ENCODE data around the gene NAA16.
A peak's percentile ranks its signal among the peaks of the same experiment; 100 is the strongest.
"Not testable (repeated sequence)": the region's sequence is repeated elsewhere in the genome, so short reads cannot be mapped to it uniquely, and the experiment has no call there.

The NAA16 gene

DNA sequence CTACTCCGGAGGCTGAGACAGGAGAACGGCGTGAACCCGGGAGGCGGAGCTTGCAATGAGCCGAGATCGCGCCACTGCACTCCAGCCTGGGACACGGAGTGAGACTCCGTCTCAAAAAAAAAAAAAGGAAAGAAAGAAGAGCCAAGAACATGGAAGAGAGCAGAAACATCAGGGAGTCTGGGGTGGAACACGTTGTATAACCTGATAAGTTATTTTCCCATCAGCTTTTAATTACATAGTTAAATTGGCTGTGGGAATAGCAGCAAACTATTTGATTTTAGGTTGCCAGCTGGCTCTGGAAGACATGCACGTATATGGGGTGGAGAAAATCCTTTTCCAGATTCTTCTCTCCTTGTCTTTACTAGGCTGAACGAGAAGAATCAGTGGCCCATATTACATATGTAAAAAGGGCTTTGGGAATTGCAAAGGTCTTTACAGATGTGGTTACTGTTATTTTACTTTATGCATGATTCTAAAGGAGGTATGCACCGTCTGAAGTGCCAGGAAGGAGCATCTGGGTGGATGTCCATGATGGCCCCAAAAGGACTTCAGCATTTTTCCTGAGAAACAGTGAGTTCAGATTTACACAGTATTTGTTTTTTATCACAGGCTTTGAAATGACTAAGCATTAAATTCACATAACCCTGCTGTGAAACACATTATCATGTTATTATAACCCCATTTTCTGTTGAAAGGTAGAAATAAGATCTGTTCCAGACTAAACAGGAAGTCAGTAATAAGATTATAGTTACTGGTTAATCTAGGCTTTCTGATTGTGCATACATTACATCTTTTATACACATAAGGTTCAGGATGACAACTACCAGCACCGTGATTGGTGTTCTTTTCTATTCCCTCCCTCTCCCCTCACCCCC, 4.6 kb upstream of the NAA16 start:
- DNase-seq = no peak

DNA sequence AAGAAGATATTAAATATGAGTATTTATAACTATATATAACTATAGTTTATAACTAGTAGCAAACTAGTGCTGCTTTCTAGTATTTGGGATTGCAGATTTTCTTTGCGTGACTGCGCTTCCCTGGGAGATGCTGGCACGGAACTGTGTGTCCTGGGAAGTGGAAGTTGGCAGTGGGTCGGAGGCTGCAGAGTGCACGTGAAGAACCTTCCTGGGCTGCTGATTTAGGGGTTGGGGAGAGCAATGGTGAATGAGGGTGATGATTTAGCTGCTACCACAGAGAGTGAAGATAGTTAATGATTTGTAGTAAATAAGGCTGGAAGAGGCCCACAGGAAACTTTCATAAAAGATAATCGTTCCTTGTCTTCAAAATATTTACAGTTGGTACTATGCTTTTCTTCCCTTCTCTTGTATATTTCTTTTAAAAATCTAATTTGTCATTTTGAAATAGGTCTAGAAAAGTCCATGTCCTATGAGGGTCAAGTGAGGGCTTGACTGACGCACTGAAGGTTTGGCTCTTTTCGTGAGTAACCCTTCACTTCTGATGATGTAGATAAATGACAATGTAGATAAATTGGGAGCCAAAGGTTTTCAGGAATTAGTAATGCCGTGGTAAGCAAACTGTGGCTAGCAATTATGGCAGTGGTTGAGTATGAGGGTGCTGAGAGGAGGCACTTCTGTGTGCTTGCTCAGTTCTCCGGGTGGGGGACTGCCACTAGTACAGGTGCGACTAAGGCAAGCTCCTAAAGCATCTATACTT, 3.0 kb upstream of the NAA16 start:
- no peak for DNase-seq

DNA sequence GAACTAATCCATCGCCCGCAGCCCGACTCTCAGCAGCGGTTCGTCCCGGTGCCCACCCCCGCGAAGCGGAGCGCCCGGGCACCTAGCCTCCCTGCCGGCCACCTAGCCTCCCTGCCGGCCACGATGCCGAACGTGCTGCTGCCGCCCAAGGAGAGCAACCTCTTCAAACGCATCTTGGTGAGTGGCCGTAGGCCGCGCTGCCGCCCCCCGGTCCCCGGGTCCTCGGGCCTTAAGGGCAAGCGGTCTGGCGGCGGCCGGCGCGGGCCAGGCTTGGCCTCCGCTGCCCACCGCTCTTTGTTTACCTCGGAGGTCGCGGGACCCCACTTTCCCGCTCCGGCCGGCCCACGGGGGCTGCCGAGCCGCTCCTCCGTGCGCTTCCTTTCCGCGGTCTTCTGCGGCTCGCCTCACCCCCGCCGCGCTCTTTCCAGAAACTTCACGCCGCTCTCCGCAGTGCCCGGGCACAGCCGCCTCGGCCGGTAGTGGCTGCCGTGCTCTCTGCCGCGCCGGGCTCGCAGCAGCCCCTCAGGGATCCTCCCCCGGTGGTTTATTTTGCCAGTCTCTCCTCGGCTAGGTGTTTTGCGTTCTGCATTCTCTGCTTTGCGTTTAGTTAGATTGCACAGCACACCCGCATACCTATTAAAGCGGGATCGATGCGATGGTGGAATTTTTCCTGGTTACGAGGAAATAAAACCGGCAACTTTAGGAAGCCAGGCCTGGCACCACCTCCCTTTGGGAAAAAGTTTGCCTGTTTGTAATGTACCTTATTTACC, 524 bp downstream of the NAA16 start:
- DNase-seq = peak; percentile 54

DNA sequence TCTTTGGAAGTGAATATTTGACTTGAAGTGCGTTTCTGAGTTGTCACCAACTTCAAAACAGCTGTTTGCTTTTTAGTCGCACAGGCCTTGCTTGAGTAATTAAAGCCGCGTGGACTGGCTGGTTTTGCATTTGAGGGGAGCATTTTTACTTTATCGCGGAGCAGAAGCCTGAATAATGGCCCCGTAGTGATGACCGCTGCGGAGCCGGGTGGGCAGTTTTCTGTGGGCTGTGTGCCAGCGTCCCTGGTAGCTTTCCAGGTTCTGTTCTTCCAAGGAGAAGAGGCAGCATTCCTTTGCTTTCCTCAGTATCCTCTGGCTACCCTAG, 1.1 kb downstream of the NAA16 start:
- peak; percentile 47 for DNase-seq

DNA sequence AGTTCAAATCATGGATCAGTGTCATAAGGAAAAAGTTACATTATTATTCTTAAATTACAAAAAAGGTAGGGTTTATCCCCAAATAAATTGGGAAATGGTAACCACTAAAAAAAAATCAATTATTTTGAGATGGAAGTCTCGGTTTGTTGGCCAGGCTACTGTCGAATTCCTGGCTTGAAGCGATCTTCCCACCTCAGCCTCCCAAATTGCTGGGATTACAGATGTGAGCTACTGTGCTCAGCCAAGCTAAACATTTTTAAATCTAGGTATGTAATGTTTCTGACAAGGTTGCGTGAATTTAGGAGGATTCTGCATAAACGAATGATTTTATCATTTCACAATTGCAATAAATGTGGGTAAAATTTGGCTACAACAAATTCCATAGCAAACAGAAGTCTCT, 2.0 kb downstream of the NAA16 start:
- no peak for DNase-seq

DNA sequence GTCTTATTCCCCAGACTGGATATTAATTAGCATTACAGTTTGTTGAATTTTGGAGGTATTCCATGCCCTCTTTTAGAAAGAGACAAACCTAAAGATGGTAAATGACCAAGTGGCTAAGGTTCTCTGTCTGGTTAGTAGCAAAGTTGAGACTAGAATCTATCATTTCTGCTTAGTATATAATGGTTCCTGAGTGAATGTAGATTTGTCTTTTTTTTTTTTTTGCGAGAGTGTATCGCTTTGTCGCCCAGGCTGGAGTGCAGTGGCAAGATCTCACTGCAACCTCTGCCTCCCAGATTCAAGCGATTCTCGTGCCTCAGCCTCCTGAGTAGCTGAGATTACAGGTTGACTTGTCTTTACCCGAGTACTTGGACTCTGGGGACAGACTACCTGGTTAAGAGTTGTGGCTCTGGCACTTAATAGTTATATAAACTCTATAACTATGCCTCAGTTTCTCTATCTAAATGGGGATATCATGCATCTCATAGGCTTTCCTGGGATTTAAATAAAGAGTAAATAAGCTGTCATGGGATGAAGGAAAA, 2.7 kb downstream of the NAA16 start:
- no peak for DNase-seq

DNA sequence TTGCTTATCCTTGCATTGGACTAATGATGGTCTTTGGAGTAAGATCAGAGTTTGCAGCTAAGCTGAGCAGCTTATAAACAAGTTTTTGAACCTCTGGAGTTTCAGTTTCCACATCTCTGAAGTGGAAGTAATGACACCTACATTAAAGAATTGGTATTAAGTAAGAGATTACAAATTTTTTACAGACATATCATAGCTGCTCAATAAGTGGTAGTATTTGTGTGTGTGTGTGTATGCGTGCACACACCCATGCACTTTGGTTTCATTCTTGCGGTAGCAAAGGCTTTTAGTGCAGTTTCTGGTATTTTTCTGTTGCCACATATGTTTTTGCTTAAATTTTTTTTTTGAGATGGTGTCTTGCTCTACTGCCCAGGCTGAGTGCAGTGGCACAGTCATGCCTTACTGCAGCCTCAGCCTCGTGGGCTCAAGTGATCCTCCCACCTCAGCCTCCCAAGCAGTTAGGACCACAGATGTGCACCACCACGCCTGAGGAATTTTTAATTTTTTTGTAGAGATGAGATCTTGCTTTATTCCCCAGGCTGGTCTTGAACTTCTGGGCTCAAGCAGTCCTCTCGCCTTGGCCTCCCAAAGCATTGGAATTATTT, 4.5 kb downstream of the NAA16 start:
- DNase-seq = peak; percentile 65

DNA sequence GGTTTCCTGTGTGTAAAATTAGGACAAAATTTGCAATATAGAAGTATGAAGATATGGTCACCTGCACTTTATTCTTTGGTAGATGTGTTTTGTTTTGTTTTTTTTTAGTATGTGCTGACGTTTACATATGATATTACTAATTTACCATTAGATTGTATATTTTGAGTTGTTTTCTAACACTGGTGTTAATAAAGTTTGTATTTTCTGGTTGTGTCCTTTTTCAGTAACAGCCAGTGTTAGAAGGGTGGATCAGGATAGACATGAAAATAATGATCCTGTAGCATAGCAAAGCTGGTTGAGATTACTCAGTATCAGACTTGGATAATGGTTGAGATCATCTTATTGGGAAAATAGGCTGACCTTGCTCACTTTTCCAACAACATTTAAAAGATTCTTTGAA, 6.2 kb downstream of the NAA16 start:
- no peak for DNase-seq

DNA sequence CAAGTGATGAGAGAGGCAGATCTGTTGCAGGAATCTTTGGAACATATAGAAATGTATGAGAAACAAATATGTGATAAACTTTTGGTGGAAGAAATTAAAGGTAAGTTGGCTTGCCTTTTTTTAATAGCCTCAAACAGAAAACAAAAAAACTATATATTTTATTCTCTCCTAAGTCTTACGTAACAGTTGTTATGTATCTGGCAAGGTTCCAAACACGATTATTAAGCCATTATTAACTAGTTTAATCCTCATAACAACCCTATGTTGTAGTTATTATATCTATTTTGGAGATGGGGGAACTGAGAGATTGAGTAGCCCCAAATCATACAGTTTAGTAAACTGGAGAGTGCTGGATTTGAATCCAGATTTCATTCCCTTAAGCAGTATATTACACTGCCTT, 14.7 kb downstream of the NAA16 start:
- no peak for DNase-seq

DNA sequence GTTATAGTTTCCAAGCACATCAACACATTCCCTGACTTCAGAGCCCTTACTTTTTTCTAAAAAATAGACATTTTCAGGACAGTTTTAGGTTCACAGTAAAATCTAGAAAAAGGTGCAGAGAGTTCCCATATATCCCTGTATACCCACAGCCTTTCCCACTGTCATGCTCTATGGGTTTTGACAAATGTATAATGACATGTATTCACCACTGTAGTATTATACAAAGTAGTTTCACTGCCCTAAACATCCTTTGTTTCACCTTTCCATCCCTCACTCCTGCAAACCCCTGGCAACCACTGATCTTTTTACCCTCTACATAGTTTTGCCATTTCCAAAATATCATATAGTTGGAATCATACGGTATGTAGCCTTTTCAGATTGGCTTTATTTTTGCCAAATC, 15.6 kb downstream of the NAA16 start:
- no peak for DNase-seq

DNA sequence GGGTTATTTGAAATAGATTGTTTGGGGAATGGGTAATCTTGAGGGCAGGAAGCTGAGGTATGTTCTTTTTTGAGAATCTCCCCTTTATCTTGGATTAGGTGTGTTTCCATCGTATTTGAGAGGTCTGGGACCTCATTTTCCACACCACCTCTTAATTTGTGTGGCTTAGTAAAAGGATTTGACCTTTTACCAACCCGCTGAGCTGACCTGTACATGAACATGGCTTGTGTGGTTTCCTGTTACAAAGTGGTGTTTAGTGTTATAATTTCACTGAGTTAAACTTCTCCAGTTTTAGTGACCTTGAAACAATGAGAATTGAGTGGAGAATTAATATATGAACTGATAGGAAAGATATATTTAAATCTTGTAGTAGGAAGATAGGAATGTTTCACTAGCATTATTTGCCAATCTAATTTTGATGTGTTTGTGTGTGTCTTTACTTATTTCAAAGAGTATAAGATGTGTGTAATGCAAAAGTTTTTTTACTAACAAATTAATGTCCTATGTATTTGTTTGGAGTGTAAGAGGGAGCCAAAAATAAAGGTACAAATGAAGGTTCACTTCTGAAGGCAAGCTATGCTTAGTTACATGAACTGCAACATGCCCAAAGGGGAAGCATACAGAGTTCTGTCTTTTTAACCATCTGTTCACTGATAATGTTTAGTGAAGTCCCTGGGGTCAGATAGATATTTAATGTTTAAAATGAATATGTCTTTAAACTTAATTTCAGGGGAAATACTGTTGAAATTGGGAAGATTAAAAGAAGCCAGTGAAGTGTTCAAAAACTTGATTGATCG, 17.1 kb downstream of the NAA16 start:
- no peak for DNase-seq

DNA sequence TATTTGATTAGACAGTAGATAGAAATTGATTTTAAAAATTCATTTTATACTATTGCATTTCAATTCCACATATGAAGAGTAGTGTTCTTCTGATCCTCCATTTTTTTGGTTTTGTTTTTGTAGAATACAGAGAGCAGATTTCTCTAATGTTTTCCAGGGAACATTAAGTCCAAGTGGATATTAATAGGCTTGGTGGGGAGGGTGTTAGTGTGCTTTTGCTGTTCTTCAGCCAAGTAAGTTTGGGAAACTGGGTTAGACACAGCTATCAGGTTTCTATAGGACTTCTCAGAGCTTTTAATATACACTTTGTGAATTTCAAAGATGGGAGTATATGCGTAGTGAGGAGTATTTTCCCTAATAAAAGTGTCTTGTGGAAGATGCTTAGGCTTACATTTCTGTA, 21.8 kb downstream of the NAA16 start:
- DNase-seq = no peak

DNA sequence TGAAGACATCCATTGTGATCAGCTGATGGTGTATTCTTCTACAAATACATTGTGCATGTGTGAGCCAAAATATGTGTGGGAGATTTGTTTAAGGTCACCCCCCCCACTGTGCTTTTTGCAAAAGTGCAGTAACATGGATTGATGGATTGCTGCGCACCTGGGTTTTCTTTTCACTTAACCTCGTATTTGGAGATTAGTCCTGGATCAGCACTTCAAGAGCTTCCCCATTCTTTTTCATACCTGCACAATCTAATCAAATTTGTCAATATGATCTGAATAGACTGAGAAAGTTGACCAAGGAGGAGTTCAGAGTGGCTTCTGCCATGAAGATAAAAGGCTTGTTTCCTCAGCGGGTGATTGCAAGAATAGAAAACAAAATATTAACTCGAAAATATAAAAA, 23.7 kb downstream of the NAA16 start:
- DNase-seq = no peak

DNA sequence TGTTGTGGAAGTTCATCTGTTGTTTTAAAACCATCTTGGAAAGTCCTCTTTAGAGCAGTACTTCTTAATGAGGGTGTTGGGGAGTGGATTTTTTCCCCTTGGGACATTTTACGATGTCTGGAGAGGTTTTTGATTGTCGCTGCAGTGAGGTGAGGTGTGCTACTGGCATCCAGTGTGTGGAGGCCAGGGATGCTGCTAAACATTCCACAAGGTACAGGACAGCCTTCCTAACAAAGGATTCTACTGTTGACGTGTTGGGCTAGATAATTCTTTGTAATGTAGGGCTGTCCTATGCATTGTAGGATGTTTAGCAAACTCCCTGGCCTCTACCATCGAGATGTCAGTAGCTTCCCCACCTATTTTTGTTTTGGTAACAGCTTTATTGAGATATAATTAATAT, 33.3 kb downstream of the NAA16 start:
- no peak for DNase-seq

DNA sequence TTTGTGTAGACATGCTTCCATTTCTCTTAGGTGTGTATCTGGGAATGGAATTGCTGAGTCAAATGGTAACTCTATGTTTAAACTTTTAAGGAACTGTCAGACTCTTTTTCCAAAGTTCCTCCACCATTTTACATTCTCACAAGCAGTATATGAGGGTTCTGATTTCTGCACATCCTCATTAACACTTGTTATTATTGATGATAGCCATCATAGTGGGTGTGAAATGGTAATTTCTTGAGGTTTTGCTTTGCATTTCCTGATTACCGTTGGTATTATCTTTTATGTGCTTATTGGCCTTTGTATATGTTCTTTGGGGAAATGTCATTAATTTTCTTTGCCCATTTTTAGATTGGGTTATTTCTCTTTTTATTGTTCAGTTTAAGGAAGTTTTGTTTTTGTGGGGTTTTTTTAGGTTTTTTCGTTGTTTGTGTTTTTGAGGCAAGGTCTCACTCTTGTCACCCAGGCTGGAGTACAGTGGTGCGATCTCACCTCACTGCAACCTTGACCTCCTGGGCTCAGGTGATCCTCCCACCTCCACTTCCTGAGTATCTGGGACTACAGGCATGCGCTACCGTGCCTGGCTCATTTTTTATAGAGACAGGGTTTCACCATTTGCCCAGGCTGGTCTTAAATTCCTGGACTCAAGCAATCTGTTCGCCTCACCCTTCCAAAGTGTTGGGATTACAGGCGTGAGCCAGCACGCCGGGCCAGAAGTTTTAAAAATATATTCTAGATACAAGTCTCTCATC, 34.3 kb downstream of the NAA16 start:
- DNase-seq = no peak

DNA sequence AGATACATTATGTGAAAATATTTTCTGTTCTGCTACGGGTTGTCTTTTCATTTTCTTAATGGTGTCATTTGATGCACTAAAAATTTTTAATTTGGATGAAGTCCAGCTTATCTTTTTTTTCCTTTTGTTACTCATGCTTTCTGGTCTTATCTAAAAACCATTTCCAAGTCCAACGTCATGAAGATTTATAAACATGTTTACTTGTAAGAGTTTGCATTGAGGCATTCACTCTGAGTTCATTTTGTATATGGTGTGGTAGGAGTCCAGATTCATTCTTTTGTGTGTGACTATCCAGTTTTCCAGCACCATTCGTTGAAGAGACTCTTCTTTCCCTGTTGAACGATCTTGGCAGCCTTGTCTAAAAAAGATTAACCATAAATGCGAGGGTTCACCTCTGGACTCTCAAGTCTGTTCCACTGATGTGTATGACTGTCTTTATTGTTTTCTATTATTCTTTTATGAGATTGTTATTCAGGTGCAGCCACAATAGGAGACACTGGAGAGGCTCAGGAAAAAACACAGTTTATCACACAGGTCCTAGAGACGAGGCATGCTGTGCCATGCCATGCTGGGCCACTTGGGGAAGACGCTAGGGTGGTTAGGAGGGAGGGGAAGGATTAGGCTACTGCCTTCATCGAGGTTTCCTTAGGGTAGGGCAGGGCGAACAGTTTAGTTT, 35.0 kb downstream of the NAA16 start:
- DNase-seq = no peak

DNA sequence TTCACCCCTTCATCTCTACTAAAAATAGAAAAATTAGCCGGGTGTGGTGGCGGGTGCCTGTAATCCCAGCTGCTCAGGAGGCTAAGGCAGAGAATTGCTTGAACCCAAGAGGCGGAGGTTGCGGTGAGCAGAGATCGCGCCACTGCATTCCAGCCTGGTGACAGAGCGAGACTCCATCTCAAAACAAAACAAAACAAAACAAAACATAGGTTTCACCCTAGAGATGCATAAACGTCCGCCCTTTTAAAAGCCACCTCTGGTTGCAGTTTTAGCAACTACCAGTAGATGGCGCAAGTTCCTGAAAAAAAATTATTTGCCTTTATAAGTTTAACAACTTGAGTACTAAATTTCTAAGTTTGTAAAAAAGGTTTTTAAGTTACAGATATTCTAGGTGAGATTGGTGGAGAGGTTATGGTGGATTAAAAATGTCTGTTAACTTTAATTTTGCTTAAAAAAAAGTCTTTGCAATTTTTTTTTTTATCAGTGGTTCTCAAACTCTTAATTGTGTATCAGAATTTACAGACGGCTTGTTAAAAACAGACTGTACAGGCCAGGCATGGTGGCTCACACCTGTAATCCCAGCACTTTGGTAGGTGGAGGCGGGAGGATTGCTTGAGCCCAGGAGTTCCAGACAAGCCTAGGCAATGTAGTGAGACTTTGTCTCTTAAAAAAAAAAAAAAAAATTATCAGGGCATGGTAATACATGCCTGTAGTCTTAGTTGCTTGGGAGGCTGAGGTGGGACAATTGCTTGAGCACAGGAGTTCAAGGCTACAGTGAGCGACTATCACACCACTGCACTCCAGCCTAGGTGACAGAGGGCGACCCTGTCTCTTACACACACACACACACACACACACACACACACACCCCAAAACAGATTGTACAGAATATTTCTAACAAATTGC, 42.1 kb downstream of the NAA16 start:
- peak; percentile 63 for DNase-seq

DNA sequence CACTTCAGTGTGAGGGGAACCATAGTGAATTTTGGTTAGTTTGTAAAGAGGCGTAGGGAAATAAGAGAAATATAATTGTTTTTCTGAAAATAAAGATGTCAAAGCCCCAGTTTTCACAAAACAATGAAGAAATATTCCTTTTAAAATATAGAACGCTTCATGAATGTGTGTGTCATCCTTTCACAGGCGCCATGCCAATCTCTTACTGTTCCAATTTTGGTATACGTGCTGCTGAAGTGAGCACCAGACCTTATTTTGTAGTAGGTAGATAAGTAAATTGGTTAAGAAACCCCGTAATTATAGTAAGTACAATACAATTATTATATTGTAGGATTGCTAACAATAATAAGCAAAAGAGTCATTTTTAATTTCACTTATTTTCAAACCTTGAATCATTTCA, 43.3 kb downstream of the NAA16 start:
- no peak for DNase-seq

DNA sequence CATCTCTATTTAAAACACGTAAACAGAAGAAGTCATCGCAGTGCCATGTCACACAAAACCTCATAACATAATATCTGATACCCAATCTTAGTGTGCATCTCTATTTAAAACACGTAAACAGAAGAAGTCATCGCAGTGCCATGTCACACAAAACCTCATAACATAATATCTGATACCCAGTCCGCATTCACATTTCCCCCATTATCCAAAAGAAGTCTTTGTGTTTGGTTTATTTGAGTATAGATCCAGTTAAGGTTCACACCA, 45.2 kb downstream of the NAA16 start:
- DNase-seq = not testable (repeated sequence)

DNA sequence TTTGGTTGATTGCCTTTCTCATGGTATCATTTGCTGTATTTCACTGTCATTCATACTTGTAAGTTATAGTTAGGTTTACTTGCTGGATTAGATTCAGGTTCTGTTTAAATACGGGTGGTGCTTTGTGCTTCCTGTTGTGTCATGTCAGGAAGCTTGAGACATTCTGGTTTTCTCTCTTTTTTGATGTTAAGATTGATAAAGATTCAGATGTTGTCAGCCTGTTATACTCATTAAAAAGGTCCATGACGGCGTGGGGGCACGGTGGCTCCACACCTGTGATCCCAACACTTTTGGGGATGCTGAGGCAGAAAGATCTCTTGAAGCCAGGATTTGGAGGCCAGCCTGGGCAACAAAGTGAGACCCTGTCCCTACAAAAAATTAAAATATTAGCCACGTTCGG, 45.7 kb downstream of the NAA16 start:
- DNase-seq = no peak

Measured in HCEC 1CT (cell line).